Adipocyte (in vitro differentiated cells): ENCODE results near the gene PLXNB2.
"Not testable (repeated sequence)": the region's sequence is repeated elsewhere in the genome, so short reads cannot be mapped to it uniquely, and the experiment has no call there.

Experiments
- DNase-seq: peaks from one replicate; pipeline ENCODE4 v3.0.0-alpha.2; 2015; ENCODE audit warnings: low read depth
- H3K27me3 ChIP-seq: replicated peaks from 2 replicates; pipeline ENCODE4 v1.7.0; 2013; ENCODE audit warnings: mild to moderate bottlenecking, low read length, moderate library complexity; ENCODE audit not compliant: control insufficient read depth, insufficient read depth
- H3K36me3 ChIP-seq: 2 replicates; pipeline ENCODE4 v1.7.0; 2013; ENCODE audit warnings: low read length, mild to moderate bottlenecking, moderate library complexity; ENCODE audit not compliant: control insufficient read depth, insufficient read depth, severe bottlenecking
- H3K4me1 ChIP-seq: 2 replicates; pipeline ENCODE4 v1.7.0; 2013; ENCODE audit warnings: mild to moderate bottlenecking, low read length, moderate library complexity; ENCODE audit not compliant: control insufficient read depth, insufficient read depth
- H3K4me3 ChIP-seq: 2 replicates; pipeline ENCODE4 v1.7.0; 2013; ENCODE audit warnings: mild to moderate bottlenecking, low read length, moderate library complexity
- H3K9ac ChIP-seq: 2 replicates; pipeline ENCODE4 v1.7.0; 2013; ENCODE audit warnings: mild to moderate bottlenecking, low read length, moderate library complexity
- H3K9me3 ChIP-seq: 2 replicates; pipeline ENCODE4 v1.7.0; 2013; ENCODE audit warnings: mild to moderate bottlenecking, low read length, moderate library complexity; ENCODE audit not compliant: control insufficient read depth

PLXNB2 gene

GRCh38 chr22:50322382-50323104 is 15.1 kb upstream of the PLXNB2 start:
- H3K36me3 ChIP-seq, H3K9me3 ChIP-seq, H3K27me3 ChIP-seq, DNase-seq, H3K9ac ChIP-seq, H3K4me1 ChIP-seq, H3K4me3 ChIP-seq: not testable (repeated sequence)

GRCh38 chr22:50320671-50321325 is 13.4 kb upstream of the PLXNB2 start:
- no peaks in the 10 kb centered on the region for H3K27me3 ChIP-seq
- H3K4me1 ChIP-seq: no peaks in the 10 kb centered on the region
- H3K9me3 ChIP-seq: no peaks in the 10 kb centered on the region
- H3K9ac ChIP-seq: no peak overlapping the region
- H3K36me3 ChIP-seq: no peaks in the 10 kb centered on the region
- DNase-seq: no peak
- H3K4me3 ChIP-seq: no peak overlapping the region

GRCh38 chr22:50320116-50320515 is 12.7 kb upstream of the PLXNB2 start:
- H3K9ac ChIP-seq: no peak overlapping the region
- H3K27me3 ChIP-seq: no peaks in the 10 kb centered on the region
- H3K4me1 ChIP-seq: no peaks in the 10 kb centered on the region
- no peaks in the 10 kb centered on the region for H3K9me3 ChIP-seq
- DNase-seq: no peak
- no peaks in the 10 kb centered on the region for H3K36me3 ChIP-seq
- H3K4me3 ChIP-seq: no peak overlapping the region

- H3K4me3 ChIP-seq: no peak overlapping the region
- no peaks in the 10 kb centered on the region for H3K9me3 ChIP-seq
- no peaks in the 10 kb centered on the region for H3K4me1 ChIP-seq
- H3K9ac ChIP-seq: no peak overlapping the region
- H3K36me3 ChIP-seq: no peaks in the 10 kb centered on the region
- DNase-seq: no peak
- no peaks in the 10 kb centered on the region for H3K27me3 ChIP-seq
Measured at GRCh38 chr22:50319503-50319951, 12.1 kb upstream of the PLXNB2 start.

GRCh38 chr22:50318698-50319411 is 11.4 kb upstream of the PLXNB2 start:
- DNase-seq: no peak
- Histone ChIP-seq H3K4me1 (no peaks in the 10 kb centered on the region), H3K36me3 (no peaks in the 10 kb centered on the region), H3K9ac (no peak overlapping the region), H3K4me3 (no peak overlapping the region), H3K9me3 (no peaks in the 10 kb centered on the region), H3K27me3 (no peaks in the 10 kb centered on the region)

GRCh38 chr22:50318356-50318697 is 10.9 kb upstream of the PLXNB2 start:
- Histone ChIP-seq H3K27me3 (no peaks in the 10 kb centered on the region), H3K9me3 (no peaks in the 10 kb centered on the region), H3K4me3 (no peak overlapping the region), H3K9ac (no peak overlapping the region), H3K36me3 (no peaks in the 10 kb centered on the region), H3K4me1 (no peaks in the 10 kb centered on the region)
- DNase-seq: no peak

- no peaks in the 10 kb centered on the region for H3K27me3 ChIP-seq
- H3K4me3 ChIP-seq: no peak overlapping the region
- H3K36me3 ChIP-seq: no peaks in the 10 kb centered on the region
- no peak for DNase-seq
- H3K4me1 ChIP-seq: no peaks in the 10 kb centered on the region
- no peaks in the 10 kb centered on the region for H3K9me3 ChIP-seq
- no peak overlapping the region for H3K9ac ChIP-seq
Measured at GRCh38 chr22:50317674-50318073, 10.2 kb upstream of the PLXNB2 start.

GRCh38 chr22:50317178-50317577 is 9.7 kb upstream of the PLXNB2 start:
- Histone ChIP-seq H3K27me3 (no peaks in the 10 kb centered on the region), H3K9me3 (no peaks in the 10 kb centered on the region), H3K36me3 (no peaks in the 10 kb centered on the region), H3K4me1 (no peaks in the 10 kb centered on the region), H3K4me3 (no peak overlapping the region), H3K9ac (no peak overlapping the region)
- DNase-seq: no peak

GRCh38 chr22:50316114-50317065 is 8.9 kb upstream of the PLXNB2 start:
- no peak for DNase-seq
- no peaks in the 10 kb centered on the region for H3K4me1 ChIP-seq
- H3K27me3 ChIP-seq: no peaks in the 10 kb centered on the region

GRCh38 chr22:50315289-50316113 is 8.1 kb upstream of the PLXNB2 start:
- no peaks in the 10 kb centered on the region for H3K9me3 ChIP-seq
- H3K9ac ChIP-seq: no peak overlapping the region
- no peaks in the 10 kb centered on the region for H3K36me3 ChIP-seq
- DNase-seq: no peak
- no peaks in the 10 kb centered on the region for H3K4me1 ChIP-seq
- no peak overlapping the region for H3K4me3 ChIP-seq
- no peaks in the 10 kb centered on the region for H3K27me3 ChIP-seq

More at GRCh38 chr22:50316114-50317065, 8.9 kb upstream of the PLXNB2 start:
- no peaks in the 10 kb centered on the region for H3K9me3 ChIP-seq
- H3K9ac ChIP-seq: no peak overlapping the region
- H3K4me3 ChIP-seq: no peak overlapping the region
- H3K36me3 ChIP-seq: no peaks in the 10 kb centered on the region
